H9 (cell line): Measurements from ENCODE around the gene RETSAT. TPM values are rescaled to one million over a fixed set of nuclear protein-coding genes. Genes with fewer than 3 reads are reported as not detected.
"Not testable (repeated sequence)": the region's sequence is repeated elsewhere in the genome, so short reads cannot be mapped to it uniquely, and the experiment has no call there.

Experiments
- DNase-seq: peaks from one replicate; pipeline ENCODE4 v3.0.0-alpha.2; 2017
- H2AFZ ChIP-seq: one replicate; pipeline ENCODE4 v1.6.1; 2013; ENCODE audit warnings: mild to moderate bottlenecking, low read length, control low read depth, moderate library complexity
- H2AK5ac ChIP-seq: 2 replicates; pipeline ENCODE4 v1.6.1; 2013; ENCODE audit warnings: low read length, control low read depth, mixed read lengths; ENCODE audit not compliant: insufficient read length
- H2BK120ac ChIP-seq: one replicate; pipeline ENCODE4 v1.6.1; 2013; ENCODE audit warnings: low read depth, mild to moderate bottlenecking, low read length, control low read depth, inconsistent platforms; ENCODE audit not compliant: poor library complexity, severe bottlenecking
- H2BK12ac ChIP-seq: 2 replicates; pipeline ENCODE4 v1.6.1; 2013; ENCODE audit warnings: low read length, control low read depth, mixed read lengths, low read depth; ENCODE audit not compliant: insufficient read length
- H2BK15ac ChIP-seq: 2 replicates; pipeline ENCODE4 v1.6.1; 2013; ENCODE audit warnings: low read depth, low read length, control low read depth
- H2BK20ac ChIP-seq: one replicate; pipeline ENCODE4 v1.6.1; 2013; ENCODE audit warnings: low read depth, mild to moderate bottlenecking, low read length, control low read depth, inconsistent platforms; ENCODE audit not compliant: poor library complexity, severe bottlenecking
- H2BK5ac ChIP-seq: 2 replicates; pipeline ENCODE4 v1.6.1; 2013; ENCODE audit warnings: low read length, control low read depth, mixed read lengths; ENCODE audit not compliant: insufficient read length
- H3K14ac ChIP-seq: 2 replicates; pipeline ENCODE4 v1.6.1; 2013; ENCODE audit warnings: low read length, control low read depth; ENCODE audit not compliant: insufficient read depth
- H3K18ac ChIP-seq: 2 replicates; pipeline ENCODE4 v1.6.1; 2013; ENCODE audit warnings: low read depth, mild to moderate bottlenecking, mixed read lengths, low read length, control low read depth; ENCODE audit not compliant: insufficient read length
- H3K23ac ChIP-seq: 2 replicates; pipeline ENCODE4 v1.6.1; 2013; ENCODE audit warnings: low read length, control low read depth, mixed read lengths, low read depth; ENCODE audit not compliant: insufficient read length
- H3K23me2 ChIP-seq: 2 replicates; pipeline ENCODE4 v1.6.1; 2013; ENCODE audit warnings: low read depth, mild to moderate bottlenecking, mixed read lengths, low read length, control low read depth; ENCODE audit not compliant: insufficient read length, poor library complexity, severe bottlenecking
- H3K27ac ChIP-seq: 2 replicates; pipeline ENCODE4 v1.5.1; 2013; ENCODE audit warnings: low read length, control low read depth, mixed read lengths, low read depth; ENCODE audit not compliant: insufficient read length
- H3K27me3 ChIP-seq: 2 replicates; pipeline ENCODE4 v1.6.1; 2013; ENCODE audit warnings: low read length, control low read depth, inconsistent platforms; ENCODE audit not compliant: insufficient read depth
- H3K4ac ChIP-seq: 2 replicates; pipeline ENCODE4 v1.6.1; 2013; ENCODE audit warnings: low read depth, mild to moderate bottlenecking, control low read depth, inconsistent platforms, low read length, moderate library complexity
- H3K4me1 ChIP-seq: 2 replicates; pipeline ENCODE4 v1.6.1; 2013; ENCODE audit warnings: low read length, control low read depth, inconsistent platforms; ENCODE audit not compliant: insufficient read depth
- H3K4me2 ChIP-seq: 2 replicates; pipeline ENCODE4 v1.6.1; 2013; ENCODE audit warnings: low read length, control low read depth, mixed read lengths; ENCODE audit not compliant: insufficient read length, insufficient read depth
- H3K56ac ChIP-seq: 2 replicates; pipeline ENCODE4 v1.6.1; 2013; ENCODE audit warnings: low read depth, mild to moderate bottlenecking, mixed read lengths, low read length, control low read depth; ENCODE audit not compliant: insufficient read length
- H3K79me1 ChIP-seq: 2 replicates; pipeline ENCODE4 v1.6.1; 2013; ENCODE audit warnings: low read depth, mild to moderate bottlenecking, moderate library complexity, low read length, control low read depth, inconsistent platforms; ENCODE audit not compliant: insufficient read depth, poor library complexity, severe bottlenecking
- H3K79me2 ChIP-seq: 2 replicates; pipeline ENCODE4 v1.6.1; 2013; ENCODE audit warnings: low read length, control low read depth, inconsistent platforms; ENCODE audit not compliant: insufficient read depth
- H3K9ac ChIP-seq: 2 replicates; pipeline ENCODE4 v1.6.1; 2013; ENCODE audit warnings: low read length, control low read depth, mixed read lengths; ENCODE audit not compliant: insufficient read length; ENCODE audit errors: extremely low read depth
- H3K9me3 ChIP-seq: one replicate; pipeline ENCODE4 v1.6.1; 2013; ENCODE audit warnings: low read depth, low read length, inconsistent platforms; ENCODE audit not compliant: control insufficient read depth
- H3T11ph ChIP-seq: one replicate; pipeline ENCODE4 v1.6.1; 2013; ENCODE audit warnings: mild to moderate bottlenecking, low read length, control low read depth, inconsistent platforms
- H4K20me1 ChIP-seq: one replicate; pipeline ENCODE4 v1.6.1; 2013; ENCODE audit not compliant: control insufficient read depth, insufficient read length, insufficient read depth
- H4K5ac ChIP-seq: 2 replicates; pipeline ENCODE4 v1.6.1; 2013; ENCODE audit warnings: low read depth, mild to moderate bottlenecking, mixed read lengths, low read length, control low read depth; ENCODE audit not compliant: insufficient read length
- H4K8ac ChIP-seq: replicated peaks from 2 replicates; pipeline ENCODE4 v1.6.1; 2013; ENCODE audit warnings: low read length, control low read depth, mixed read lengths, low read depth; ENCODE audit not compliant: insufficient read length
- H4K91ac ChIP-seq: 2 replicates; pipeline ENCODE4 v1.6.1; 2013; ENCODE audit warnings: low read depth, mild to moderate bottlenecking, moderate library complexity, mixed read lengths, low read length, control low read depth; ENCODE audit not compliant: insufficient read length
- H3K27ac Mint-ChIP-seq, 3 experiments: 2 replicates in 2 of 3; 3 replicates in 1 of 3; pipeline ENCODE4 v1.8.0; 2020 to 2021; ENCODE audit warnings: mixed read lengths in 3 of 3, mild to moderate bottlenecking in 1 of 3, moderate library complexity in 1 of 3
- H3K27me3 Mint-ChIP-seq: 2 replicates; pipeline ENCODE4 v1.8.0; 2021; ENCODE audit warnings: low read depth, mild to moderate bottlenecking, moderate library complexity, mixed read lengths
- H3K36me3 Mint-ChIP-seq, 3 experiments: 2 replicates in 2 of 3; 3 replicates in 1 of 3; pipeline ENCODE4 v1.8.0; 2020 to 2021; ENCODE audit warnings: low read depth in 3 of 3, mixed read lengths in 3 of 3; ENCODE audit not compliant: insufficient read depth in 1 of 3
- H3K4me1 Mint-ChIP-seq, 2 experiments: 2 replicates each; pipeline ENCODE4 v1.8.0; 2020; ENCODE audit warnings: mixed read lengths in 2 of 2
- H3K4me3 Mint-ChIP-seq, 2 experiments: 2 replicates in 1 of 2; 3 replicates in 1 of 2; pipeline ENCODE4 v1.8.0; 2020 to 2021; ENCODE audit warnings: mild to moderate bottlenecking in 2 of 2, mixed read lengths in 2 of 2, moderate library complexity in 1 of 2
- H3K9me3 Mint-ChIP-seq, 2 experiments: 2 replicates in 1 of 2; 3 replicates in 1 of 2; pipeline ENCODE4 v1.8.0; 2020; ENCODE audit warnings: mild to moderate bottlenecking in 2 of 2, mixed read lengths in 2 of 2, moderate library complexity in 1 of 2
- CTCF ChIP-seq: fragments of 200-600 bp; sonication (generic); conservative IDR thresholded peaks from 3 replicates; pipeline ENCODE4 v1.8.0; 2021; ENCODE audit warnings: antibody characterized with exemption, mild to moderate bottlenecking
- WGBS: extraction: QIAGEN DNeasy Blood & Tissue Kit; methylation state at CpG from one replicate; pipeline ENCODE4 v1.1.7; 2013; ENCODE audit warnings: missing lambda C conversion rate, low lambda C conversion rate, mixed read lengths; ENCODE audit not compliant: insufficient read length; ENCODE audit errors: extremely low coverage; 5-methylcytosine and 5-hydroxymethylcytosine counted together
- total RNA-seq: library from RNA; stranded (reverse); gene quantifications from 2 replicates; pipeline ENCODE4 v1.2.1, GENCODE V29; 2021

Gene RETSAT
- total RNA-seq, 1 experiment from 2014 or later, result 16.7 TPM

GRCh38 chr2:85318222-85319074 is 35.9 kb downstream of the RETSAT start:
- no peak for TF ChIP-seq CTCF
- Histone ChIP-seq H4K20me1 (no peaks in the 10 kb centered on the region), H3K79me1 (no peaks in the 10 kb centered on the region), H3K4me1 (no peaks in the 10 kb centered on the region), H3K23ac (no peak overlapping the region), H3K27me3 (no peaks in the 10 kb centered on the region), H2BK12ac (no peak overlapping the region), H2AK5ac (no peak overlapping the region), H2BK15ac (no peak overlapping the region), H3T11ph (no peak overlapping the region), H3K18ac (no peak overlapping the region), H3K14ac (no peak overlapping the region), H2BK5ac (no peak overlapping the region), H3K4me2 (no peak overlapping the region), H4K91ac (no peak overlapping the region), H2BK120ac (no peak overlapping the region), H3K4ac (no peak overlapping the region), H3K79me2 (no peaks in the 10 kb centered on the region), H3K9me3 (no peaks in the 10 kb centered on the region), H3K56ac (no peak overlapping the region), H4K5ac (no peak overlapping the region), H3K23me2 (no peaks in the 10 kb centered on the region), H3K27ac (no peak overlapping the region), H3K9ac (no peak overlapping the region), H2AFZ (no peak overlapping the region), H2BK20ac (no peak overlapping the region), H4K8ac (no peak overlapping the region)
- H3K27ac Mint-ChIP-seq, result no peak overlapping the region
- WGBS, result no CpG with 5 or more reads among the region's 11 CpGs
- no peak for DNase-seq
- no peaks in the 10 kb centered on the region; the same call in 1 of the 2 replicates for H3K27me3 Mint-ChIP-seq
- peaks cover 0 to 2% of the 10 kb centered on the region in 2 experiments; a peak in 1 of 4 replicates for H3K4me1 Mint-ChIP-seq
- H3K9me3 Mint-ChIP-seq, result no peaks in the 10 kb centered on the region
- peaks cover 29 to 57% (median 53%) of the 10 kb centered on the region in 3 experiments; a peak in 6 of 7 replicates for H3K36me3 Mint-ChIP-seq
- no peak overlapping the region for H3K4me3 Mint-ChIP-seq

- not testable (repeated sequence) for H3K27ac Mint-ChIP-seq
These were observed 38.4 kb downstream of the RETSAT start for GRCh38 chr2:85315921-85316320.

More at GRCh38 chr2:85315921-85316320, 38.4 kb downstream of the RETSAT start:
- H3K4me2 ChIP-seq, H3K79me2 ChIP-seq, H4K20me1 ChIP-seq, H3K14ac ChIP-seq, H2AFZ ChIP-seq, H3K4me3 Mint-ChIP-seq, H3K9me3 ChIP-seq, H4K8ac ChIP-seq, H3K27ac ChIP-seq, H2BK15ac ChIP-seq, H2BK20ac ChIP-seq, H3K9ac ChIP-seq, DNase-seq, H2BK12ac ChIP-seq, H3T11ph ChIP-seq, H3K23ac ChIP-seq, H4K5ac ChIP-seq, H2AK5ac ChIP-seq, H3K9me3 Mint-ChIP-seq, H3K56ac ChIP-seq, H3K27me3 ChIP-seq, H2BK5ac ChIP-seq, H4K91ac ChIP-seq, H3K23me2 ChIP-seq, H3K18ac ChIP-seq, H3K4ac ChIP-seq, H3K27me3 Mint-ChIP-seq, H3K4me1 Mint-ChIP-seq, H3K79me1 ChIP-seq, H3K4me1 ChIP-seq, H2BK120ac ChIP-seq: not testable (repeated sequence)
- H3K36me3 Mint-ChIP-seq, result peaks cover 13 to 33% (median 29%) of the 10 kb centered on the region in 3 experiments; a peak in 6 of 7 replicates
- WGBS, result no CpG with 5 or more reads among the region's 5 CpGs
